GM19467 (cell line): ENCODE data around the gene COX19.
A peak's percentile ranks its signal among the peaks of the same experiment; 100 is the strongest.
"Not testable (repeated sequence)": the region's sequence is repeated elsewhere in the genome, so short reads cannot be mapped to it uniquely, and the experiment has no call there.

Experiments
- ATAC-seq: cut with Tn5 transposase; IDR thresholded peaks from one replicate; pipeline ENCODE4 v1.9.1; 2021; ENCODE audit warnings: mild to moderate bottlenecking, moderate library complexity; ENCODE audit not compliant: unreplicated experiment

Gene COX19

DNA sequence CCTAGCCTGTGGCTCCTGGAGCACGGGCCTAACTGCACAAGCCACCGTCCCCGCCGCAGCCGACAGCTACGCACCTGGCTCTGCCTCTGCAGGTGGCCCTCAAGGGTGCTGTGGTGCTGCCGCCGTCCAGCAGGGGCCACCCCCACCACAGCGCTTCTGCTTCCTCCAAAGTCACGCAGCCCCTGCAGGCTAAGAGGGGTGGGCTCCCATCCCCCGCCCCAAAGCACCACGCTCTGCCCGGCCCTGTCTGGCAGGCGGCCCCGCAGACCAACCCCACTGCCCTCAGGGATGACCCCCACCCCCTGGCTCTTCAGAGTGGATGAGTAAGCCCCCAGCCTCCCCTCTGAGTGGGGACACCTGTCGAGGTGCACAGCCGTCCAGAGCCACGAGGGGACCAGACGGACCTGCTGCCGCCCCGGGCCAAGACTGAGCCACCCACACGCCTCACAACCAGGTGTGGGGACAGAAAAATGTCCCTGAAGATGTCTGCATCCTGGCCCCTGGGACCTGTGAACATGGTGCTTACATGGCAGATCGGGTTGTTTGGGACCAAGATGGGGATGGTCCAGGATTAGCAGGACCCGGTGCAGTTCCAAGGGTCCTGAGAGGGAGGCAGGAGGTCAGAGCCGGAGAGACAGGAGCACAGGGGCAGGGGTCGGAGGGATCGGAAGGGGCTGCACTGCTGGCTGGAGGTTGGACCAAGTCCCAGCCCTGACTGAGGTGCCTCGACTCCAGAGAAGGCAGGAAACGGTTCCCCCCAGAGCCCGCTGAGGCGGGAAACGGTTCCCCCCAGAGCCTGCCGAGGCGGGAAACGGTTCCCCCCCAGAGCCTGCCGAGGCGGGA lies 11.9 kb downstream of the COX19 start:
- ATAC-seq: no peak

- no peak for ATAC-seq
These were observed 12.8 kb downstream of the COX19 start for GRCh38 chr7:962401-963081.

- ATAC-seq: no peak
These were observed 13.6 kb downstream of the COX19 start for GRCh38 chr7:961546-962400.

GRCh38 chr7:960972-961371 lies 14.4 kb downstream of the COX19 start:
- not testable (repeated sequence) for ATAC-seq

- ATAC-seq: no peak
These were observed 15.0 kb downstream of the COX19 start for GRCh38 chr7:960269-960871.

DNA sequence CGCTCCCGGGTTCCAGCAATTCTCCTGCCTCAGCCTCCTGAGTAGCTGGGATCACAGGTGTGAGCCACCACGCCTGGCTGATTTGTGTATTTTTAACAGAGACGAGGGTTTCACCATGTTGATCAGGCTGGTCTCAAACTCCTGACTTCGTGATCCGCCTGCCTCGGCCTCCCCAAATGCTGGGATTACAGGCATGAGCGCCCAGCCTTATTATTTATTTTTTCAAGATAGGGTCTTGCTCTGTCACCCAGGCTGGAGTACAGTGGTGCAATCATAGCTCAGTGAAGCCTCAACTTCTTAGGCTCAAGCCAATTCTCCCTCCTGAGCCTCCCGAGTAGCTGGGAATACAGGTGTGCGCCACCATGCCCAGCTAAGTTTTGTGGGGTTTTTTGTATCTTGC lies 15.6 kb downstream of the COX19 start:
- not testable (repeated sequence) for ATAC-seq

DNA sequence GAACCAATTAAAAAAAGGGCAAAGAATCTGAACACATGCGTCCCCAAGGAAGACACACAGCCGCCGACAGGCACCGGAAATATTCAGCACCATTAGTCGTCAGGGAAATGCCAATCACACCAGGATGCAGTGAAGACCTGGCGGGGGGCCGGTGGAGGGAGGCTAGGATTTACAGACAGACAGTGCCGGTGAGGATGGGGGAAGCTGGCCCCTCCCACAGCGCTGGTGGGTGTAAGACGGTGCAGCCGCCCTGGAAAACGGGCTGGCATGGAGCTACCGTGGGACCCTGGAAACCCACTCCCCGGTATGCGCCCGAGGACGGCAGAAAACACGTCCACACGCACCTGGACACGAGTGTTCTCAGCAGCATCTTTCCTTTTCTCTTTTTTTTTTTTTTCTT lies 16.1 kb downstream of the COX19 start:
- ATAC-seq: no peak

- ATAC-seq: no peak
These were observed 16.8 kb downstream of the COX19 start for GRCh38 chr7:958221-959200.

- ATAC-seq: no peak
These were observed 17.7 kb downstream of the COX19 start for GRCh38 chr7:957418-958220.

DNA sequence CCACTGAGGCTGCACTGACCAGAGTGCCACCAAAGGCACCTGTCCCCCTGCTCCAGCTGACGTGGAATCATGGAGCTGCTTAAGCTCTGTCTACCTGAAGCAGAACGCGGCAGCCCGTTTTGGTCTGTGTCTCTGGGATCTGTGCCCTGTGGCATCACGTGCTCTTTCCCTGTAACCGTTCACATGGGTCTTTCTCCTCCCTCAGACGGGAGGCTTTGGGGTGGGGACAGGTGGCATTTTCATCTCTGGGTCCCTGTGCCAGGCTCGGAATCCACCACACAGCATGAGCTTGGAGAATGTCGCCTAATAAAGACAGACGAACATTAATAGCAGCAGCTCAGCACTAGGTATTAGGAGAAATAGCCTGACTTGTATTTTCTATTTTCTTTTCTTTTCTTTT lies 19.3 kb downstream of the COX19 start:
- no peak for ATAC-seq

GRCh38 chr7:954330-955238 lies 20.8 kb downstream of the COX19 start, which contains the start of gene ADAP1:
Gene ADAP1 (minus strand): TSS chr7:954680. CDS start chr7:954477, 203 bp downstream.
- ATAC-seq: peak; percentile 59

DNA sequence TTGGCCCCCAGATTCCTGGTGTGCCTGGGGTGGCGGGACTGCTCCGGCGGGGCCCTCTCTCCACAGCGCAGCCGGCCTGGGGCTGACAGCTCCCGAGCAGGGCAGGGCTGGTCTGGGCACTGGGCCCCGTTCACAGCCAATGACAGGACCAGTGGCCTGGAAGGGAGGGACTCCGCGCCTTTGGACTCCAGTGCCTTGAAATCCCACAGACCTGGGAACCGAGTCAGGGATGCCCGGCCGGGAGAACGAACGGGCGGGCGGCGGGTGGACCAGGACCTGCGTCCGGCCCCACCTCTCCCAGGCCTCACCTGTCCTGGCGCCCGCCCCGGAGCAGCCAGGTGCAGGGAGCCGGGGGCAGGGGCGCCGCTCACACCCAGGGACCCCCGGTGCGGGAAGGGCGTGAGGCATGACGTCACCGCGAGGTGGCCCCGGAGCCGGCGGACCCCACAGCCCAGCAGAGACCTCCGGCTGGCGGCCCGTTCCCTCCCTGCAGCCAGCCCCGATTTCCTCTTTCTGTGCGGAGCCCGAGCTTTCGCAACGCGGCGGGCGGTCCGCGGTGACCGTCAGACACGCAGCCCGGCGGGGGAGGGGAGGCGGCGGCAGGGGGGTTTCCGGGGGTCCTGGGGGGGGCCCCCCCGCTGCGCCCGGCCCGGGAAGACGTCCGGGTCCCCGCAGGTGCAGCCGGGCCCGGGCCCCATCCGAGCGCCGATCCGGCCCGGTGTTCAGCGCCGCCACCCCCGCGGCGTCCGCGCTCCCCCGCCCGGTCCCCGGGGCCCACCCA lies 21.6 kb downstream of the COX19 start:
- ATAC-seq: no peak

- ATAC-seq: no peak
These were observed 22.6 kb downstream of the COX19 start for GRCh38 chr7:952548-953441.

DNA sequence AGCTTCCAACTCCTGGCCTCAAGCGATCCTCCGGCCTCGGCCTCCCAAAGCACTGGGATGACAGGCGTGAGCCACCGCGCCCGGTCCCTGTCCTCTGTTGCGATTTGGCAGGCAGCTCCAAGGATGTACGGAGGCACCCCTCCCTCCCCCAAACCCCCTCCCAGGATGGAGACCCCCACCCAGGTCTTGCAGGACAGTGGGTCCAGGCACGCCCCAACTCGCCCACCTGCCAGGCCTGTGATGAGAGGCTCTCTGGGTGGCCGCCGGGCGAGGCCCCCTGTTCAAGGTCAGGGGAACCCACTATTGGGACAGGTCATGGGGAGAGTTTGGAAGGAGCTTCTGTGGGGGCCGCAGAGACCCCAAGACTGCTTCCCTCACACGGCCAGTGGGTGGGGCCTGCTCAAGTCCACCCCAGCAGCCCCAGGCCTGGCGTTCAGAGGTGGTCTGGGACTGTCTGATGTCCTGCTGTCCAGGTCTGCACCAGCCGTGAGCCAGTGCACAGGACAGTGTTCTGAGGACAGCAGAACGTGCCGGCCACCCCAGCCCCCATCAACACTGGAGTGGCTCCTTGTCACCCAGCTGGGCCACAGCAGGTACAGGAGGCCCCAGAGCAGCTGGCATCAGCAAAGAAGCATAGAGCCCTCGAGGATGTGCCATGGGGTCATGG lies 23.3 kb downstream of the COX19 start:
- no peak for ATAC-seq
